Mesenchymal stem cell (in vitro differentiated cells and primary cell): ENCODE measurements around the gene CHIT1.
A peak's percentile ranks its signal among the peaks of the same experiment; 100 is the strongest.

ENCODE experiments used
- DNase-seq: peaks from one replicate; pipeline ENCODE4 v3.0.0-alpha.2; 2013
- H2AFZ ChIP-seq: one replicate; pipeline ENCODE4 v1.6.1; 2013; ENCODE audit warnings: low read depth, mild to moderate bottlenecking, control low read depth, inconsistent platforms, low read length, moderate library complexity
- H2AK5ac ChIP-seq: 2 replicates; pipeline ENCODE4 v1.6.1; 2013; ENCODE audit warnings: low read length, moderate library complexity, mild to moderate bottlenecking, inconsistent platforms; ENCODE audit not compliant: severe bottlenecking
- H2BK120ac ChIP-seq: one replicate; pipeline ENCODE4 v1.6.1; 2013; ENCODE audit warnings: low read depth, mild to moderate bottlenecking, inconsistent platforms, low read length, moderate library complexity
- H2BK12ac ChIP-seq, 2 experiments: one replicate each; pipeline ENCODE4 v1.6.1; 2013; ENCODE audit warnings: inconsistent platforms in 2 of 2, low read length in 2 of 2, mild to moderate bottlenecking in 2 of 2, moderate library complexity in 2 of 2, control low read depth in 1 of 2
- H2BK15ac ChIP-seq: one replicate; pipeline ENCODE4 v1.6.1; 2013; ENCODE audit warnings: mild to moderate bottlenecking, low read depth, inconsistent platforms; ENCODE audit not compliant: poor library complexity, severe bottlenecking
- H2BK5ac ChIP-seq: 2 replicates; pipeline ENCODE4 v1.6.1; 2013; ENCODE audit warnings: low read depth, mild to moderate bottlenecking, low read length, control low read depth, inconsistent platforms; ENCODE audit not compliant: poor library complexity, severe bottlenecking
- H3K14ac ChIP-seq, 2 experiments: one replicate each; pipeline ENCODE4 v1.6.1; 2013; ENCODE audit warnings: inconsistent platforms in 2 of 2, low read length in 2 of 2, control low read depth in 1 of 2, mild to moderate bottlenecking in 1 of 2, moderate library complexity in 1 of 2
- H3K18ac ChIP-seq, 2 experiments: one replicate each; pipeline ENCODE4 v1.6.1; 2013; ENCODE audit warnings: inconsistent platforms in 2 of 2, low read length in 2 of 2, control low read depth in 1 of 2, low read depth in 1 of 2, mild to moderate bottlenecking in 1 of 2
- H3K23ac ChIP-seq, 2 experiments: one replicate each; pipeline ENCODE4 v1.6.1; 2013; ENCODE audit warnings: inconsistent platforms in 2 of 2, low read length in 2 of 2, mild to moderate bottlenecking in 2 of 2, moderate library complexity in 2 of 2, control low read depth in 1 of 2
- H3K27ac ChIP-seq: 2 replicates; pipeline ENCODE4 v1.5.1; 2013; ENCODE audit warnings: mild to moderate bottlenecking, moderate library complexity, low read length, control low read depth, inconsistent platforms; ENCODE audit not compliant: poor library complexity, severe bottlenecking
- H3K27me3 ChIP-seq, 2 experiments: 2 replicates each; pipeline versions ENCODE4 v1.6.1 to v1.7.0; 2013; ENCODE audit warnings: low read length in 2 of 2, mild to moderate bottlenecking in 2 of 2, moderate library complexity in 2 of 2, control low read depth in 1 of 2, inconsistent platforms in 1 of 2; ENCODE audit not compliant: control insufficient read depth in 1 of 2, insufficient read depth in 1 of 2
- H3K36me3 ChIP-seq, 2 experiments: 2 replicates each; pipeline versions ENCODE4 v1.6.1 to v1.7.0; 2013; ENCODE audit warnings: low read length in 2 of 2, control low read depth in 1 of 2, inconsistent platforms in 1 of 2, low read depth in 1 of 2, mild to moderate bottlenecking in 1 of 2; ENCODE audit not compliant: insufficient read depth in 2 of 2, control insufficient read depth in 1 of 2
- H3K4ac ChIP-seq, 2 experiments: one replicate each; pipeline ENCODE4 v1.6.1; 2013; ENCODE audit warnings: inconsistent platforms in 2 of 2, low read length in 2 of 2, mild to moderate bottlenecking in 2 of 2, moderate library complexity in 2 of 2, control low read depth in 1 of 2, low read depth in 1 of 2
- H3K4me1 ChIP-seq: 2 replicates; pipeline ENCODE4 v1.6.1; 2013; ENCODE audit warnings: low read depth, low read length, control low read depth; ENCODE audit not compliant: control insufficient read depth, insufficient read depth
- H3K4me2 ChIP-seq: 2 replicates; pipeline ENCODE4 v1.6.1; 2013; ENCODE audit warnings: low read length, mild to moderate bottlenecking, inconsistent platforms; ENCODE audit not compliant: poor library complexity, severe bottlenecking
- H3K4me3 ChIP-seq, 2 experiments: 2 replicates each; pipeline versions ENCODE4 v1.5.1 to v1.7.0; 2013; ENCODE audit warnings: low read length in 2 of 2, mild to moderate bottlenecking in 2 of 2, control low read depth in 1 of 2, low read depth in 1 of 2; ENCODE audit not compliant: insufficient read depth in 1 of 2
- H3K79me1 ChIP-seq: replicated peaks from 2 replicates; pipeline ENCODE4 v1.6.1; 2013; ENCODE audit warnings: mild to moderate bottlenecking, control low read depth, low read length, inconsistent platforms; ENCODE audit not compliant: poor library complexity, severe bottlenecking
- H3K9ac ChIP-seq: 2 replicates; pipeline ENCODE4 v1.7.0; 2013; ENCODE audit warnings: mild to moderate bottlenecking, low read length, moderate library complexity
- H3K9me3 ChIP-seq: 2 replicates; pipeline ENCODE4 v1.7.0; 2013; ENCODE audit warnings: mild to moderate bottlenecking, low read length; ENCODE audit not compliant: control insufficient read depth
- H4K8ac ChIP-seq: one replicate; pipeline ENCODE4 v1.6.1; 2013; ENCODE audit warnings: inconsistent platforms, mild to moderate bottlenecking, low read length, moderate library complexity
- H4K91ac ChIP-seq: one replicate; pipeline ENCODE4 v1.6.1; 2013; ENCODE audit warnings: mild to moderate bottlenecking, low read length, inconsistent platforms
- WGBS: methylation state at CpG from one replicate; pipeline ENCODE4 v1.1.7; 2013; ENCODE audit warnings: mixed read lengths; 5-methylcytosine and 5-hydroxymethylcytosine counted together

CHIT1 gene

DNA sequence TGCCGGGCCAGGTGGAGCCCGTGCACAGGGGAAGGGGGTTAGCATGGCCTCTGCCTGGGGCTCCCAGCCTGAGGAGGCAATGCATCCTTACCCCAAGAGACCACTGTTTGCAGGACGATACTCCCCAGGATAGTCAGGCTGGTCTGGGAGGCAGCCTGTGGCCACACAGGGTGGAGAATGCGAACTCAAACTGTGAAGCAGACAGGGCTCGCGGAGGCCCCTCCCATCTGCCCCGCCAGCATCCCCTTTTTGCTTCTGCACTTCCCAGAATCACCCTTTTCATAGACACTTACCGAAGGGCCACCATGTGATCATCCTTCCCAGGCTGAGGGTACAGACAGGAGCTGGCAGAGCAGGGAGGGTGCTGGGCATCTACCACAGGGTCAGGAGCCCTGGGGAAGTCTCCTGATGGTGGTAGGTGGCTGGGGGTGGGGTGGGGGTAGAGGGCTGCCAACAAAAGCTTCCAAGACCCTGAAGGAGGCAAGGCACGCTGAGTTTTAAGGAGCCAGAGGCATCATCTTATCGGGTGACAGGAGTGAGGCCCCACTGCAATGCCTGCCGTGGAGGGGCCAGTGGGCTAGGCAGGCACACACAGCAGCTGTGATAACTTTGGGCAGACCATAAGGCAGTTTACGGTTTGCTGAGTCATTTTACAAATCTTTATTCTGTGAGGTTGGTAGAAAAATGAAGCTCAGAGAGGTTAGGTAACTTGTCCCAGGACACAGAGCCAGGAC, 44.6 kb upstream of the CHIT1 start:
- H2BK5ac ChIP-seq = no peak overlapping the region
- H3K23ac ChIP-seq = no peak overlapping the region
- H2AFZ ChIP-seq = no peak overlapping the region
- H3K27ac ChIP-seq = no peak overlapping the region
- H2BK12ac ChIP-seq = peak overlapping the region in 1 of 2 experiments; percentile 39
- no peak overlapping the region for H3K4ac ChIP-seq
- no peaks in the 10 kb centered on the region for H3K9me3 ChIP-seq
- H2BK15ac ChIP-seq = peak overlapping the region; percentile 15
- peaks cover 8 to 10% of the 10 kb centered on the region in 2 experiments for H3K27me3 ChIP-seq
- no peaks in the 10 kb centered on the region for H3K79me1 ChIP-seq
- H3K36me3 ChIP-seq = no peaks in the 10 kb centered on the region
- H3K9ac ChIP-seq = peak overlapping the region; percentile 39
- H3K4me1 ChIP-seq = peaks cover 19% of the 10 kb centered on the region
- peak overlapping the region in 1 of 2 experiments; percentile 54 for H3K18ac ChIP-seq
- 82% methylated on average over 8 of the region's 12 CpGs for WGBS
- H2BK120ac ChIP-seq = no peak overlapping the region
- H3K4me2 ChIP-seq = no peak overlapping the region
- no peak for DNase-seq
- H4K91ac ChIP-seq = no peak overlapping the region
- peak overlapping the region in 1 of 2 experiments; percentile 35 for H3K14ac ChIP-seq
- no peak overlapping the region for H2AK5ac ChIP-seq
- no peak overlapping the region for H4K8ac ChIP-seq
- no peak overlapping the region for H3K4me3 ChIP-seq

DNA sequence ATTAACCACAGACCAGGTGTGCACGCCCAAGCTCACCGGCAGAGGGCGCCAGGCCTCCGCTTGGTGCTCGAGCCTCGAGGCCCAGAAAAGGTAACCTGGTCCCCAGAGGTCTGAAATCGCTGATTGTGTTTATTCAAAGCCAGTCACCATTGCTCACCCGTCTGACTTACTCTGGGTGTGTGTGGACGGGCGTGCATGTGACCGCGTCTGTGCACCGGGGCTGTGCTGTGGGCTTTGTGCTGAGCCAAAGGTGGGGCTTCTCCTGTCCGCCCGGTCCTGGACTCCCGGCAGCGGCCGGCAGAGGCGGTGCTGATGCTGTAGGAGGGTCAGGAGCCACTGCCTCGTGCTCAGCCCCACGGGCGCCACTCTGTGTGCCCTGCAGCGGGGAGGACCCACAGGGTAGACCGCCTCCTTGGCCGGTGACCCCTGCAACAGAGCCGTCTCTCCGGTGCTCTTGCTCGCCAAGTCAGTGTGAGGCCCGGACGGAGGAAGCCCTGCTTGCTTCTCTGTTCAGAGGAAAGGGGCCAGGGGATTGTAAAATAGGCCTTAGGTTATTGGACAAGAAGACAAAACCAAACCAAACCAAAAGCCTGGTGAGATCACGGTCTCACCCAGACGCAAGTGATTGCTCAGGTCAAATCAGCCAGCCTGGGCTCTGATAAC, 43.9 kb upstream of the CHIT1 start:
- Histone ChIP-seq H2BK15ac (peak overlapping the region; percentile 58), H2AK5ac (no peak overlapping the region)
- 23% methylated on average over 32 of the region's 32 CpGs for WGBS

DNA sequence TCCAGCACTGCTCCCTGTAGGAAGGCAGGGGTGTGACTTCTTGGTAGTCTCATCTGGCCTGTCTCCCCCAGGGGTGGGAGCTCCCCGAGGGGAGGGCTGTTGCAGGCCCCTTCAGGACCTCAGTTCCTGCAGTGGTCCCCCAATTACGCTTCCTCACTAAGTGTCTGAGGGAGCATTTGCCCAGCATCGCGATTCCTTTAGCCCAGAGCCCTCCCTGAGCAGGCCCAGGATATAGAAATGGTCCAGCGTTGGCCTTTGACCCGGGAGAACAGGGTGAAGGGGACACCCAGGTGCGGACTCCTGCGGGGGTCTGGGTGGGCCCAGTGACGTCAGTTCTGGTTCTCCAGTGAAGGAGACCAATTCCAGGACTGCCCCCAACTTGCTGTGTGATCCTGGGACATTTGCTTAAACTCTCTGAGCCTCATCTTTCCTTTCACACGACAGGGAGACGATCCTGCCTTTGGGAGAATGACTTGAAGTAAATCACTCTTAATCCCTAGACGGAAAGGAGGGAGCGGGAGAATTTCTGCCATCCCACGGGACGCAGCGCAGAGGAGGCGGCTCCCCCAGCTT, 43.2 kb upstream of the CHIT1 start:
- Histone ChIP-seq H2AK5ac (no peak overlapping the region), H3K4me1 (peaks cover 16% of the 10 kb centered on the region), H2BK120ac (no peak overlapping the region), H3K9me3 (no peaks in the 10 kb centered on the region), H3K79me1 (no peaks in the 10 kb centered on the region), H3K23ac (no peak overlapping the region), H3K4me3 (peak overlapping the region in 1 of 2 experiments; percentile 36), H3K4ac (no peak overlapping the region), H4K8ac (no peak overlapping the region), H3K18ac (no peak overlapping the region), H3K27me3 (peaks cover 8 to 10% of the 10 kb centered on the region in 2 experiments), H2BK15ac (no peak overlapping the region), H3K36me3 (no peaks in the 10 kb centered on the region), H3K27ac (no peak overlapping the region), H3K14ac (no peak overlapping the region), H4K91ac (no peak overlapping the region), H3K9ac (peak overlapping the region; percentile 39), H2BK12ac (no peak overlapping the region), H2BK5ac (no peak overlapping the region), H3K4me2 (peak overlapping the region; percentile 71), H2AFZ (no peak overlapping the region)
- no peak for DNase-seq
- WGBS = 32% methylated on average over 17 of the region's 17 CpGs

More for the DNA sequence above, 43.9 kb upstream of the CHIT1 start:
- Histone ChIP-seq H2BK12ac (peak overlapping the region in 1 of 2 experiments; percentile 39), H2BK5ac (no peak overlapping the region), H3K18ac (peak overlapping the region; percentile 25 to 58), H3K9ac (peak overlapping the region; percentile 39), H3K4ac (no peak overlapping the region), H3K14ac (peak overlapping the region in 1 of 2 experiments; percentile 35), H3K23ac (no peak overlapping the region), H3K4me3 (peak overlapping the region; percentile 23 to 36), H2AFZ (no peak overlapping the region), H3K27ac (no peak overlapping the region), H2BK120ac (no peak overlapping the region), H3K4me2 (peak overlapping the region; percentile 71), H3K27me3 (peaks cover 8 to 10% of the 10 kb centered on the region in 2 experiments), H3K79me1 (no peaks in the 10 kb centered on the region), H4K8ac (peak overlapping the region; percentile 69), H3K9me3 (no peaks in the 10 kb centered on the region), H4K91ac (peak overlapping the region; percentile 35), H3K36me3 (no peaks in the 10 kb centered on the region), H3K4me1 (peaks cover 18% of the 10 kb centered on the region)
- DNase-seq = peak; percentile 81
